NCI-H1092 treated with DMSO at 0.1 percent for 48 hours (cell line): Measurements from ENCODE around the gene E2F1.
"Not testable (repeated sequence)": the region's sequence is repeated elsewhere in the genome, so short reads cannot be mapped to it uniquely, and the experiment has no call there.

Experiments used
- DNase-seq: peaks from one replicate; lab custom pipeline; 2025; lab: John Stamatoyannopoulos, UW

Gene E2F1

GRCh38 chr20:33657704-33658095, 28.5 kb downstream of the E2F1 start:
- no peak for DNase-seq

GRCh38 chr20:33656783-33657703, 29.1 kb downstream of the E2F1 start:
- DNase-seq: no peak

- no peak for DNase-seq
Observed at GRCh38 chr20:33656010-33656782, 30.0 kb downstream of the E2F1 start.

DNA sequence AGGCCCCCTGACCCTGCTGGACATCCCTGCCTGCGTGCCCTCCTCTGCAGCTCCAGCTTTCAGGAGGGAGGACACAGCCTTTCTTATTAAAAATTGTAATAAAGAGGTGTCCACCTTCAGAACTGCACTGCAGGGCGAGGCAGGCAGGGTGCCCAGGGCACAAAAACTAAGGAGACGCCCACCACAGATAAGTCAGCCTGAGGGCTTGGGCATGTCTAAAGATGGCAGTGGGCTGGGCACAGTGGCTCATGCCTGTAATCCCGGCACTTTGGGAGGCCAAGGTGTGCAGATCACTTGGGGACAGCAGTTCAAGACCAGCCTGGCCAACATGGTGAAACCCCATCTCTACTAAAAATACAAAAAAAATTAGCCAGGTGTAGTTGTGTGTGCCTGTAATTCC, 31.0 kb downstream of the E2F1 start:
- DNase-seq: no peak

DNA sequence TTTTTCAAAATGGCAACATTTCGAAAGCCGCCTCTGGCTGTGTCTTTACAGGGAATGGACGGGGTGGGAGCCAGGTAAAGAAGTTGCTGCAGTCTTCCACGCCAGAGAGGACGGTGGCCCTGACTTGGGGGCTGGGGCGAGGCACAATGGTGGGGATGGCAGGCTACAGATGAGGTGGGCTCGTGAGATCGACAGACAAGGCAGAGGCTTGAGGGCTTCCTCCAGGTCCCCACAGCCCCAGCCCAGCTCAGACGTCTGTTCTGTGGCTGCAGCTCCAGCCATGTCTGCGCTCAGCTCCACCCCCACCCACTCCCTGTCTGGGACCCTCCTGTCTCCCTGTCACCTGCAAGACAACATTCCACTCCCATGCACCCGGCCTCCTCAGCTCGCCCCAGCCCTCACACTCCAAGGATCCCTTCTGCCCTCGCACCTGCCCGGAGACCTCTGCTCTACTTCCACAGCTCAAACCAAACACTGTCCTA, 31.5 kb downstream of the E2F1 start:
- no peak for DNase-seq

GRCh38 chr20:33653900-33654596, 32.1 kb downstream of the E2F1 start:
- peak; percentile 55 for DNase-seq

GRCh38 chr20:33653218-33653899, 32.8 kb downstream of the E2F1 start:
- peak; percentile 89 for DNase-seq

DNA sequence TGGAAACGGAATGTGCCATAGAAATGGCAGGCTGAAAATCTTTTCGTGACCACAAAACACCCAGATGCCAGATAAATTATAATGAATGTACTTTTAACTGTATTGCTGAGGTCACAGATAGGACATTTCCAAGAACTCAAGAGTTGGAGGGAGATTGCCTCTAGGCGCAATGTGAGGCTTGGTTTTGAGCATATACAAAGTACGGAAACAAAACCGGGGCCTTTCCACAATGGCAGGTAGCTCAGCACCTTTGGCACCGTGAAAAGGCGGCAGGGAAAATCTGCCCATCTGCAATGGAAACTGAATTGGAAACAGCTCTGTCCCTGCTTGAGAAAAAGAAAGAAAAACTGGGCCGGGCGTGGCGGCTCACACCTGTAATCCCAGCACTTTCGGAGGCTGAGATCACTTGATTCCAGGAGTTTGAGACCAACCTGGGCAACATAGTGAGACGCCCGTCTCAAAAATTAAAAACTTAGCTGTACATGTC, 34.6 kb downstream of the E2F1 start:
- DNase-seq: no peak

DNA sequence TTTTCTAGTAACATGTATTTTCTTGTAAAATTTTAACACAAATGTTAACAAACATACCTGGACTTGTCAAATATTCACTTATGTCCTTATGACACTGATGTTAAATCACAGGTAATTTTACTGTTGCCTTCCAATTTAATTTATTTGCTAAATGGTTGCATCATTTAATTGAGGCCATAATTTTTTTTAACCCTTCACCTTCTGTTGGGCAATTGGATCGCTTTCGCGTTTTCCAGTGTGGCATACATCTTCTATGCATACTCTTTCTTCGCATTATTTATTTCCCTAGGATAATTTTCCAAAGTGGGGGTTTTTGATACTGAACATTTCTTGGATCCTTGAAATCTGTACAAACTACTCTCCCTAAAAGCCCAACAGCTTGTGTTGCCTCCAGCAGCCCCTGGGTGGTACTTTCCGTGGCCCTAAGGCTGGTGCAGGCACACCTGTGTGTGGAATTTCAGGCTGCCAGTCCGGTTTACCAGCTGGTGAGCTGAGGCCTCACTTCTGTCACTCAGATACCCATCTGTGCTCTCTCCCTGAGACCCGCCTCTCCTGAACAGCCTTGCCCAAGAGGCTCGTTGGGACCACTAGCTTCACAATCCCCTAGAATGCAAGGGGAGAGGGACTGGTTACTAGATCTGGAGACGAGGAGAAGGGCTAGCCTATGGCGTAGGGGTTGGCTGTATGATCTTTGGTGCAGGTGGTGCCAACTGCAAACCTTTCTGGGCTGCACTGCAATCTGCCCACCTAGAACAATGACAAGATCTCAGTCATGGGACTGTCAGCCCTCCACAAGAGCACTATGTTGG, 35.2 kb downstream of the E2F1 start:
- no peak for DNase-seq

DNA sequence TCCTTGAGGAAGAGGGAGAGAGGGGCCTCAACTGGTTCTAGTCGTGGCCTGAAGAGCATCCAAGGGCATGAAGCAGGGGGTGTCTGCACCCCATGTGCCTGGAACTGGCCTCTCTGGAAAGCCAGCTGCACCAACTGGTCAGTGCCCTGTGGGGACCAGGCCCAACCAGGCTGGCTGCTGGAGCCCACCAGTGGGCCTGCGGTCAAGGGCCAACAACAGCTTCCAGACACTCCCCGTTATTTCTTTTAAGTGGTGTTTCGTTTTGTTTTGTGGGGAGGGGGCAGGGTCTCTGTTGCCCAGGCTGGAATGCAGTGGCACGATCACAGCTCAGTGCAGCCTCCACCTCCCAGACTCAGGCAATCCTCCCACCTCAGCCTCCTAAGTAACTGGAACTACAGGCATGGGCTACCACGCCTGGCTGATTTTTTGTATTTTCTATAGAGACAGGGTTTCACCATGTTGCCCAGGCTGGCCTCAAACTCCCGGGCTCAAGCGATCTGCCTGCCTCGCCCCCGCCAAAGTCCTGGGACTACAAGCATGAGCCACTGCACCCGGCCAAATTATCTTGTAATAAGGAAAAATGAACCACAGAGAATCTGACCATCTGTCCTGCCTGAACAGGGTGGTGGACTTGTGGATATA, 36.0 kb downstream of the E2F1 start:
- DNase-seq: no peak

DNA sequence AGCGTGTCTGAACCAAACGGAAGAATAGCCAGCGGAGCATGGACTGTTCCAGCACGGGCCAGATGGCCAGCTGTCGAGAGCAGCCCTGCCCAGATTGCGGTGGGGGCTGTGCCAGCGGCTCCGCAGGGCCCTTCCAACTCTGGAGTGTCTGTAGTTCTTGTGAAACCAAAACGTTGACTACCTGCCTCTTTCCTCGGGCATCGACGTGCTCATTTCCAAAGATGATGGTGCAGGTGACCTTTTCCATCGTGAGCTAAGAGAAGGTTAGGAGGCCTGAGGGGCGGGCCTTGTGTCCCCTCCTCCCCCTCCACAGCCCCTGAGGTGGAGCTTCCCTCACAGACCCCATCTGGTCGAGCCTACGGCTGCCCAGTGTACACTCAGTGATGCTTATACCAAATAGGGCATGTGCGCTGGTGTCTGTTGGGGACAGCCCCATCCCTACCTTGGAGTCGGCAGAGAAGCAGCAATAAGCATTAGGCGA, 36.9 kb downstream of the E2F1 start:
- DNase-seq: peak; percentile 47

GRCh38 chr20:33648396-33649004, 37.7 kb downstream of the E2F1 start:
- DNase-seq: no peak

DNA sequence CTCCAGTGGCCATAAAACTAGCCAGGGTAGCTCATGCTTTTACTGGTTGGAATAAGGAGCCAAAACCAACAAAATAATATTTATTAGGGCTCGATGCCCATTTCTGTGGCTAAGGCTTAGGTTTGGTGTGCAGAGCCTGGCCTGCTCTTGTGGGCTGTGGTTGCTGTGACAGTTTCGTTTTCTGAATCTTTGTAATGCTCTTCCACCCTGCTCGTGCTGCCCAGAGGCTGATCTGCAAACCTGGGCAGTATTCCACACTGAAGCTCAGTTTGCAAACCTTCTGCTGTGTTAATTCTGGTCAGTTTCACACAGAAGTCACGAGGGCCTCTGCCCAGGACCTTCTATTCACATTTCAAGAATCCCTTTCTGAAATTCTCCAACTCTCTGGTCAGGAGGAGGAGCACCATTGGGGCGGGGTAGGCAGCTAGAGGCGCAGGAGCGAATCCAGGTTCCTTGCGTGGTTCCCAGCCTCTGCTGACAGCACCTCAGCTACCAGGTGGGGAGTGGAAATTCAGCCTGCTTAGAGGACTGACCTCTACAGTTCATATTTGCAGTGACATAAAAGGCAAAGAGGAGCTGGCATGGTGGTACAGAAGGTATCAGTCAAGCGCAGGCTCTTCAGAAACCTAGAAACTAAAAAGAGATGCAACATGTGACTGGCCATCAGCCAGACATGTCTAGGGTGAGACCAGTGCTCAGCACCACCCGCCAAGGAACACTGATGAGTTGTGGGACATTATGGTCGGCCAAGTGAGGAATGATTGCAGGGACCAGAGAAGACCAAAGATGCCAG, 38.4 kb downstream of the E2F1 start:
- no peak for DNase-seq

DNA sequence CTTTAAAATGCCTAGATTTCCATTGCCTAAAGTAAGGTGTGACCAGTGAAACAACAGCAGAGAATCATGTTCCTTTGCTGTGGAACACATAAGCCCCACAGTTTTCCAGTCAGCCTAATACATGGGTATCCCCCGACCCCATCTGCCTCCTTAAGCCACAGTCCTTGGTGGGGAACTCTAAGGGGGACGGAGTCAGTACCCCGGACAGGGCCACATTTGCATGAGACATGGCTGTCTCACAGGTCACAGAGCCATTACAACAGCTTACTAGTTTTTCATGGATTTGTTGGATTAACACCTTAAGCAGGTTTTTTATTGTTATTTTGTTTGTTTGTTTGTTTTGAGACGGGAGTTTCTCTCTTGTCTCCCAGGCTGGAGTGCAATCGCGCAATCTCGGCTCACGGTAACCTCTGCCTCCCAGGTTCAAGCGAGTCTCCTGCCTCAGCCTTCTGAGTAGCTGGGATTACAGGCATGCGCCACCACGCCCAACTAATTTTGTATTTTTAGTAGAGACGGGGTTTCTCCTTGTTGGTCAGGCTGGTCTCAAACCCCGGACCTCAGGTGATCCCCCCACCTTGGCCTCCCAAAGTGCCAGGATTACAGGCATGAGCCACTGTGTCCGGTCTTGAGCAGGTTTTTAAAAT, 39.1 kb downstream of the E2F1 start:
- not testable (repeated sequence) for DNase-seq

- no peak for DNase-seq
Observed at GRCh38 chr20:33646191-33646590, 40.0 kb downstream of the E2F1 start.

DNA sequence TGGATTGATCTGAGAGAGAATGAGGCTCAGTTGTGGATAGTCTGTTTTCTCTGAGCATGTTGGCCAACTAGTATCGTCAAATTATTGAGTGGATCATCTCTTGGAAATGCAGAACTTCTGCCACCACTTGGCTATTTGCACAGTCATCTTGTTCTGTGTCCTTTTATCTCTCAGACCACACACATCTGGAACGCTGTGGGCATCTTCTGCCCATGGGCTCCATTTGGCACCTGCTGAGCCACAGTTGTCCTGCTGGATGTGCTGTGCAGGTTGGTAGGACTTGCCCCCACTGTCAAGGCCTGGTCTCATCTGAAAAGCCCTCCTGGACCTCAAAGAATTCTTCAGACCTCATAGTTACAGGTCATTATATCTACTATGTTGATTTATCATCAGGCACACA, 40.8 kb downstream of the E2F1 start:
- no peak for DNase-seq

DNA sequence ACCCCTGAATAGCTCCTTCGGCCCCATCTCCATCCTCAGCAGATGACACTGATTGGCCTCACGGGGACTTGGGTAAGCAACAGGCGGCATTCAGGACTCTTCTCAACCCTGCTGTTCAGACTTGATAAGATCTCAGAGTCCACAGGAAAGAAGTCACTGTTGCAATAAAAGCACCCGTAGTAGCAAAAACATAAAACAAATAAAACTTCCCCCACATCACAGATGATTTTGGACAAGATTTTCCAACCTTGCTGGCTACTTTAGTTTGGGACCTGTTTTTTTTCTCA, 41.2 kb downstream of the E2F1 start:
- no peak for DNase-seq

GRCh38 chr20:33644313-33645071, 41.7 kb downstream of the E2F1 start:
- DNase-seq: no peak
